Activated CD8-positive, alpha-beta memory T cell treated with anti-CD3 and anti-CD28 coated beads for 48 hours (primary cell): ENCODE data around the gene SNRNP27.
A peak's percentile ranks its signal among the peaks of the same experiment; 100 is the strongest.
"Not testable (repeated sequence)": the region's sequence is repeated elsewhere in the genome, so short reads cannot be mapped to it uniquely, and the experiment has no call there.

Source experiments
- DNase-seq, 3 experiments: peaks; one replicate each; pipeline ENCODE4 v3.0.0-alpha.2; 2020; ENCODE audit warnings: low read depth in 2 of 3, low spot score in 2 of 3

Gene SNRNP27, protein sequence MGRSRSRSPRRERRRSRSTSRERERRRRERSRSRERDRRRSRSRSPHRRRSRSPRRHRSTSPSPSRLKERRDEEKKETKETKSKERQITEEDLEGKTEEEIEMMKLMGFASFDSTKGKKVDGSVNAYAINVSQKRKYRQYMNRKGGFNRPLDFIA

GRCh38 chr2:69893684-69894551 lies at the start of gene SNRNP27:
TSS of gene SNRNP27 (plus strand) at chr2:69893956. CDS start at chr2:69893985, 29 bp downstream.
- DNase-seq = peak; percentile 62 to 74 (median 64)

- DNase-seq = no peak
Measured at GRCh38 chr2:69843993-69844392, 49.8 kb upstream of the SNRNP27 start.

DNA sequence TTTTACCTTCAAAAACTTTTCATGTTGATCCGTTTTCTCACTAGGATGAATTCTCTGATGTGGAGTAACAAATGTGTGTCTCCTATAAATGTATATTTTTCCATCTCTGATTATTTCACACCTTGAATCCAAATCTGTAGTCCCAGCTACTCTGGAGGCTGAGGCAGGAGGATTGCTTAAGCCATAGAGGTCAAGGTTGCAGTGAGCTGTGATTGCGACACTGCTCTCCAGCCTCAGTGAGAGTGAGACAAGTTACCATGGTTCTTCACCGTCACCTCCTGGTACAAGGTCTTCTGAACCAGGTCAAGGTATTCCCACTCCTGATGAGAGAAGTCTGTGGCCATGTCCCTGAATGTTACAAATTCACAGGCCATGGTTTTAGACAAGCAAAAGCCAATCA lies 49.2 kb upstream of the SNRNP27 start:
- no peak for DNase-seq

DNA sequence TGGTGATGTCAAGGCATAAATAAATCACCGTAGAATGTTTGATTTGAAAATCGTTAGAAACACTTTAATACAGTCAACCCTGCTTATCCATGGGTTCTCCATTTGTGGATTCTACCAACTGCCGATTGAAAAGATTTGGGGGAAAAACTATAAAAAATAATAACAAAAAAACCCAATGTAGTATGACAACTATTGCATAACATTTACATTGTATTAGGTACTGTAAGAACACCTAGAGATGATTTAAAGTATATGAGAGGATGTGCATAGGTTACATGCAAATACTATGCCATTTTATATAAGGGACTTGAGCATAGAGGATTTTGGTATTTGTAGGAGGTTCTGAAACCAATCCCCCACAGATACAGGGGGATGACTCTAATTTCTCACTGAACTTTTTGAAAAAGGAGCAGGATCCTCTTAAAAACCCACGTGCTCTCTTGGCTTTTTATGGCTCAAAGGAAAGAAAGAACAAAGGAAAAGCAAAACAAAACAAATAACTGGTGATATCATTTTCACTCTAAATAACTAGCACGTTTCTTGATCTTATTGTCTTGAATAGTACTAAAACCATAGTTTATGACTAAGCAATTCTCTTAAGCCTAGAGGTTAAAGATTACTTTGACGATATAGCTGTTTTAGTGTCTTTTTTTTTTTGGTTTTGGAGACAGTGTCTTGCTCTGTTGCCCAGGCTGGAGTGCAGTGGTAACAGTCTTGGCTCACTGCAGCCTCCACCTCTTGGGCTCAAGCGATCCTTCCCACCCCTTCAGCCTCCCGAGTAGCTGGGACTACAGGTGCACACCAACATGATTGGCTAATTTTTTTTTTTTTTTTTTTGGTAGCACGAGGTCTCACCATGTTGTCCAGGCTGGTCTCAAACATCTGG lies 47.3 kb upstream of the SNRNP27 start:
- DNase-seq = no peak

- no peak for DNase-seq
Measured at GRCh38 chr2:69847068-69847828, 46.5 kb upstream of the SNRNP27 start.

DNA sequence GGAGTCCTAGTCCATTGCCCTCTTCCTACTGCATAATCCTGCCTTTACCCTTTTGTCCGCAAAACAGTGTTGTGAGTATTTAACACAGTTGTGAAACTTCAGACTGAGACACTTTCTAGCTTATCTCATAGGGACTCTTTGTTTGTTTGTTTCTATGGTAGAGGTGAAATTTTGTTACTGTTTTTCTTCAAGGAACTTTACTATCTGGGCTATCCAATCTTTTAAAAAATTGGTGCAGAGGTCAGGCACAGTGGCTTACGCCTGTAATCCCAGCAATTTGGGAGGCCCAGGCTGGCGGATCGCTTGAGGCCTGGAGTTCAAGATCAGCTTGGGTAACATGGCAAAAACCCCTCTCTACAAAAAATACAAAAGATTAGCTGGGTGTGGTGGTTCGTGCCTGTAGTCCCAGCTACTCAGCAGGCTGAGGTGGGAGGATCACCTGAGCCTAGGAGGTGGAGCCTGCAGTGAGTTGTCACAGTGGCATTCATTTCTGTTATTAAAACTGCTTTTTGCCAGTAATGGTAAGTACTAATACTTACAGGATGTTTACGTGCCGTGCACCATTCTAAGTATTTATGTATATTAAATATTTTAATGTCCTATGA lies 45.5 kb upstream of the SNRNP27 start:
- no peak for DNase-seq

DNA sequence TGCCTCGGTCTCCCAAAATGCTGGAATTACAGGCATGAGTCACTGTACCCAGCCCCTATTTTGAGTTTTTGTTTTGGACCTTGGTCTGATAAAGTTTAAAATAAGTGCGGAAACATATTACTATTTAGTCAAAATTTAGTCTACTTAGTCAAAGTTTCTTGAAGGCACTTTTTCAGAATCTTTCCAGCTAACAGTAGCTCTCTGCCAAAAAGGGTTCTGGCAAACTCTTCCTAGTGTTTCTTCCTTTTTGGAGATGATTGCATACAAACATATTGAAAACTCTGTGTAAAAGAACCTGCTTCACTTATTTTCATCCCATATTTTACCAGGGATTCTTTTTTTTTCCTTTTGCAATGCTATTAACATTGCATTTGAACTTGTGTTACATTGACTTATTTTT lies 35.5 kb upstream of the SNRNP27 start:
- no peak for DNase-seq

- DNase-seq = no peak
Measured at GRCh38 chr2:69863298-69863697, 30.5 kb upstream of the SNRNP27 start.

DNA sequence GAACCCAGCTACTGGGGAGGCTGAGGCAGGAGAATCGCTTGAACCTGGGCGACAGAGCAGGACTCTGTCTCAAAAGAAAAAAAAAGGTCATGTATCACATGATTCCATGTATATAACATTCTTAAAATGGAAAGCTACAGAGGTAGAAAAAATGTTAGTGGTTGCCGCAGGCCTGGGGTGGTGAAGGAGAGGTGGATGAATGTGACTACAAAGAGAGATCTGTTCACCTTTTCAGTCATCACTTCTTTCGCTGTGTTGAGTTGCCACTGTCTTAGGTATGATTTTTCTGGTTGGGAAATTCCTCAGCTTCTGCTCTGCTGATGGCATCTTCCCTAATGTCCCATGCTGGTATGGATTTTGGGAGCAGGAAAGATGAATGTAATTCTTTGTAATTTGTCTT lies 5.3 kb upstream of the SNRNP27 start:
- no peak for DNase-seq

- DNase-seq = no peak
Measured at GRCh38 chr2:69889302-69889701, 4.5 kb upstream of the SNRNP27 start.

- no peak for DNase-seq
Measured at GRCh38 chr2:69890881-69891280, 2.9 kb upstream of the SNRNP27 start.

- not testable (repeated sequence) for DNase-seq
Measured at GRCh38 chr2:69892838-69893424, 825 bp upstream of the SNRNP27 start.

GRCh38 chr2:69894737-69895136 lies 981 bp downstream of the SNRNP27 start:
- DNase-seq = not testable (repeated sequence)

DNA sequence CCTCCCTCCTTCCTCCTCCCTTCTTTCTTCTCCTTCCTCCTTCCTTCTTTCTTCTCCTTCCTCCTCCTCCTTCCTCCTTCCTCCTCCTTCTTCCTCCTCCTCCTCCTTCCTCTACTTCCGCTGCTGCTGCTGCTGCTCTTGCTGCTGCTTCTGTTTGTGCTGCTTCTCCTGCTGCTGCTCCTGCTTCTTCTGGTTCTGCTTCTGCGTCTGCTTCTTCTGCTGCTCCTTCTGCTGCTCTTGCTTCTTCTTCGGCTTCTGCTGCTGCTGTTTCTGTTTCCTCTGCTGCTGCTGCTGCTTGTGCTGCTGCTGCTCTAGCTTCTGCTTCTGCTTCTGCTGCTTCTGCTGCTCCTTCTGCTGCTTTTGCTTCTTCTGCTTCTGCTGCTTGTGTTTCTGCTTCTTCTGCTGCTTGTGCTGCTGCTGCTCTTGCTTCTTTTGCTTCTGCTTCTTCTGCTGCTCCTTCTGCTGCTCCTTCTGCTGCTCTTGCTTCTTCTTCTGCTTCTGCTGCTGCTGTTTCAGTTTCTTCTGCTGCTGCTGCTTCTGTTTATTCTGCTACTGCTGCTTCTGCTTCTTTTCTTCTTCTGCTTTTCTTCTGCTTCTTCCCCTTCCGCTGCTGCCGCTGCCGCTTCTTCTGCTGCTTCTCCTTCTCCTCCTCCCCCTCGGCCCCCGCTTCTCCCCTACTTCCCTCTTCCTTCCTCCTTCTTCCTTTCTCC lies 8.6 kb downstream of the SNRNP27 start:
- DNase-seq = no peak

GRCh38 chr2:69907216-69907615 lies 13.5 kb downstream of the SNRNP27 start:
- DNase-seq = no peak

- DNase-seq = no peak
Measured at GRCh38 chr2:69911985-69912563, 18.3 kb downstream of the SNRNP27 start.

GRCh38 chr2:69914164-69914949 lies 20.6 kb downstream of the SNRNP27 start:
- peak in 2 of 3 experiments; percentile 95 to 98 for DNase-seq
